Esophagus muscularis mucosa (tissue), 4 donors: Measurements from ENCODE around the gene PRR9. TPM values are rescaled to one million over a fixed set of nuclear protein-coding genes. Genes with fewer than 3 reads are reported as not detected.
"Not testable (repeated sequence)": the region's sequence is repeated elsewhere in the genome, so short reads cannot be mapped to it uniquely, and the experiment has no call there.

Source experiments
- DNase-seq: peaks from one replicate; pipeline ENCODE4 v3.0.0-alpha.2; 2017; ENCODE audit errors: extremely low spot score
- H3K27ac ChIP-seq, 4 donors: fragments of 200-600 bp; sonication (generic); replicated peaks in 1 of 4; 1 replicate in 3 of 4; 2 replicates in 1 of 4; pipeline ENCODE4 v1.5.1; 2016 to 2019; ENCODE audit warnings: mild to moderate bottlenecking in 1 of 4
- H3K27me3 ChIP-seq, 4 donors: fragments of 200-600 bp; sonication (generic); one replicate each; pipeline versions ENCODE4 v1.5.1 to v1.6.0; 2016 to 2019
- H3K36me3 ChIP-seq, 4 donors: fragments of 200-600 bp; sonication (generic); one replicate each; pipeline ENCODE4 v1.5.1; 2016 to 2019
- H3K4me1 ChIP-seq, 4 donors: fragments of 200-600 bp; sonication (generic); one replicate each; pipeline ENCODE4 v1.5.1; 2016 to 2019
- H3K4me3 ChIP-seq, 4 donors: fragments of 200-600 bp; sonication (generic); 1 replicate in 2 of 4; 2 replicates in 2 of 4; pipeline ENCODE4 v1.5.1; 2016 to 2019; ENCODE audit warnings: mild to moderate bottlenecking in 4 of 4, moderate library complexity in 1 of 4
- H3K9me3 ChIP-seq, 4 donors: fragments of 200-600 bp; sonication (generic); 1 replicate in 3 of 4; 2 replicates in 1 of 4; pipeline ENCODE4 v1.5.1; 2016 to 2019
- EP300 ChIP-seq: sonication (generic); formaldehyde crosslinking; IDR thresholded peaks from one replicate; pipeline ENCODE4 v1.6.1; 2017; ENCODE audit warnings: antibody characterized with exemption
- POLR2A ChIP-seq: fragments of 450-650 bp; IDR thresholded peaks from one replicate; pipeline ENCODE4 v1.6.1; 2017; ENCODE audit warnings: antibody characterized with exemption, moderate library complexity, mild to moderate bottlenecking, low read depth
- POLR2AphosphoS5 ChIP-seq, 2 donors: sonication (generic); formaldehyde crosslinking; IDR thresholded peaks; one replicate each; pipeline ENCODE4 v1.6.1; 2017; ENCODE audit warnings: antibody characterized with exemption in 2 of 2
- WGBS: methylation state at CpG from one replicate; pipeline ENCODE4 v1.1.5; 2018; 5-methylcytosine and 5-hydroxymethylcytosine counted together
- intact Hi-C: fragments of 100-400 bp; cut with DNase I; formaldehyde crosslinking; loops from one replicate; pipeline ENCODE4 v1.15.1; 2023
- total RNA-seq, 4 donors: library from RNA; depleted of rRNA; stranded (reverse); fragments of >200 nt; gene quantifications; one replicate each; pipeline versions ENCODE4 v1.1.0 to v1.2.1, GENCODE V29; 2016
- TF ChIP-seq, protein P1 (sequence below), 3 experiments: fragments of 200-600 bp in 2 of 3; fragments of 450-650 bp in 1 of 3; sonication (generic) in 2 of 3; IDR thresholded peaks; one replicate each; pipeline ENCODE4 v1.5.1; 2017 to 2019; ENCODE audit warnings: antibody characterized with exemption in 3 of 3, mild to moderate bottlenecking in 2 of 3, moderate library complexity in 1 of 3

The PRR9 gene
- total RNA-seq, 4 donors from 2014 or later: 1.2 TPM; not detected in 3

- H3K36me3 ChIP-seq: no peaks in the 10 kb centered on the region
- H3K9me3 ChIP-seq: no peaks in the 10 kb centered on the region
- TF ChIP-seq POLR2AphosphoS5 (IDR thresholded peaks at IDR 0.05) (no peak), EP300 (no peak), POLR2A (no peak)
- TF ChIP-seq, protein P1, sequence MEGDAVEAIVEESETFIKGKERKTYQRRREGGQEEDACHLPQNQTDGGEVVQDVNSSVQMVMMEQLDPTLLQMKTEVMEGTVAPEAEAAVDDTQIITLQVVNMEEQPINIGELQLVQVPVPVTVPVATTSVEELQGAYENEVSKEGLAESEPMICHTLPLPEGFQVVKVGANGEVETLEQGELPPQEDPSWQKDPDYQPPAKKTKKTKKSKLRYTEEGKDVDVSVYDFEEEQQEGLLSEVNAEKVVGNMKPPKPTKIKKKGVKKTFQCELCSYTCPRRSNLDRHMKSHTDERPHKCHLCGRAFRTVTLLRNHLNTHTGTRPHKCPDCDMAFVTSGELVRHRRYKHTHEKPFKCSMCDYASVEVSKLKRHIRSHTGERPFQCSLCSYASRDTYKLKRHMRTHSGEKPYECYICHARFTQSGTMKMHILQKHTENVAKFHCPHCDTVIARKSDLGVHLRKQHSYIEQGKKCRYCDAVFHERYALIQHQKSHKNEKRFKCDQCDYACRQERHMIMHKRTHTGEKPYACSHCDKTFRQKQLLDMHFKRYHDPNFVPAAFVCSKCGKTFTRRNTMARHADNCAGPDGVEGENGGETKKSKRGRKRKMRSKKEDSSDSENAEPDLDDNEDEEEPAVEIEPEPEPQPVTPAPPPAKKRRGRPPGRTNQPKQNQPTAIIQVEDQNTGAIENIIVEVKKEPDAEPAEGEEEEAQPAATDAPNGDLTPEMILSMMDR (IDR thresholded peaks at IDR 0.05): no peak
- WGBS: 88% methylated on average over 1 of the region's 1 CpG
- no peak for DNase-seq
- H3K4me3 ChIP-seq: no peak overlapping the region
- intact Hi-C loops: no loop called here
- H3K27me3 ChIP-seq: peaks cover 0 to 26% (median 0%) of the 10 kb centered on the region in 4 donors
- no peak overlapping the region for H3K27ac ChIP-seq
- no peaks in the 10 kb centered on the region for H3K4me1 ChIP-seq
Observed at GRCh38 chr1:153228491-153228890, 11.1 kb downstream of the PRR9 start.

DNA sequence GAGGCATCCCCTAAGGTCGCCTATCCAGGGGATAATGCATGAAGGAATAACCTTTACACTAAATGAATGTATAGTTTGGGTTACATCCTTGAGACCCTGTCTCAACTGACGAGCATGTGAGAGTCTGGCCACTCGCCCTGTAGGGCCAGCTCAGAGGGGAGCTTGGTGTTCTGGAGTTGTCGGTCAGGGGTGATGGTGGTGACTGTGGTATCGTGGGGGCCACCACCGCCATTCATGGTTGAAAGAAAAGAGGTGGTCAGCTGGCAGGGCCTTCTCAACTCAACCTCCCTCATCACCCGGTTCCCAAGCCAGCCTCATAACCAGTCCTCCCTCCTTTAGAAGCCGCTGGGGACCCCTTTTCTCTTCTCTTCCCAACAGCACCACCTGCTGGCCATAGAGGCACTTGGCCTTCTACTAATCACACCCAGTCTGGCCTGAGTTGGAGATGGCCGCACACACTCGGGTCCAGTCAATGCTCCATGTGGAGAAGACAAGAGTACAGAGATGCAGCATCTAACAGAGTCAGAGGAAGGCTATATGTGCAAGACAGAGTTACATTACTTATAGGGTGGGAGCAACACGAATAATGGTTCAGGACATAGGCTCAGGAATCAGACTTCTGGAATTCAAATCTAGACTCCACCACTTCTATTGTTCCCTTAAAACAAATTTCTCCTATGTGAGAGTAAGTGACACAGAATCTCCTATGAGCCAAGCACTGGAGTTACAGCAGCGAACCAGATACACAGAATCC is 11.9 kb downstream of the PRR9 start:
- H3K36me3 ChIP-seq, intact Hi-C loops, H3K4me3 ChIP-seq: not testable (repeated sequence)

GRCh38 chr1:153231363-153231762 is 14.0 kb downstream of the PRR9 start:
- H3K4me3 ChIP-seq: no peak overlapping the region
- WGBS: 73% methylated on average over 3 of the region's 4 CpGs
- intact Hi-C loops: no loop called here
- TF ChIP-seq POLR2AphosphoS5 (IDR thresholded peaks at IDR 0.05) (no peak), POLR2A (no peak), EP300 (no peak)
- TF ChIP-seq, protein P1 (IDR thresholded peaks at IDR 0.05): no peak
- peaks cover 0 to 17% (median 0%) of the 10 kb centered on the region in 4 donors for H3K27me3 ChIP-seq
- no peaks in the 10 kb centered on the region for H3K4me1 ChIP-seq
- no peak for DNase-seq
- H3K27ac ChIP-seq: no peak overlapping the region
- no peaks in the 10 kb centered on the region for H3K36me3 ChIP-seq
- H3K9me3 ChIP-seq: no peaks in the 10 kb centered on the region

More for the DNA sequence above, 11.9 kb downstream of the PRR9 start:
- not testable (repeated sequence) for DNase-seq, H3K27ac ChIP-seq, H3K9me3 ChIP-seq, H3K4me1 ChIP-seq
- TF ChIP-seq, protein P1 (IDR thresholded peaks at IDR 0.05): peak in 1 of 3 experiments; percentile 37
- 50% methylated on average over 11 of the region's 12 CpGs for WGBS
- peaks cover 0 to 26% (median 0%) of the 10 kb centered on the region in 4 donors for H3K27me3 ChIP-seq

GRCh38 chr1:153231785-153232184 is 14.4 kb downstream of the PRR9 start:
- Histone ChIP-seq H3K27me3 (peaks cover 0 to 17% (median 0%) of the 10 kb centered on the region in 4 donors), H3K4me3 (no peak overlapping the region), H3K36me3 (no peaks in the 10 kb centered on the region), H3K27ac (no peak overlapping the region), H3K9me3 (no peaks in the 10 kb centered on the region), H3K4me1 (no peaks in the 10 kb centered on the region)
- TF ChIP-seq POLR2AphosphoS5 (IDR thresholded peaks at IDR 0.05): no peak
- no peak for DNase-seq
- intact Hi-C loops: no loop called here
- WGBS: 60% methylated on average over 2 of the region's 2 CpGs

GRCh38 chr1:153232553-153232952 is 15.2 kb downstream of the PRR9 start:
- TF ChIP-seq EP300 (no peak), POLR2AphosphoS5 (IDR thresholded peaks at IDR 0.05) (no peak), POLR2A (no peak)
- TF ChIP-seq, protein P1 (IDR thresholded peaks at IDR 0.05): no peak
- Histone ChIP-seq H3K9me3 (no peaks in the 10 kb centered on the region), H3K27ac (no peak overlapping the region), H3K36me3 (no peaks in the 10 kb centered on the region), H3K4me3 (no peak overlapping the region), H3K4me1 (no peaks in the 10 kb centered on the region), H3K27me3 (peaks cover 0 to 16% (median 0%) of the 10 kb centered on the region in 4 donors)
- DNase-seq: no peak
- 69% methylated on average over 3 of the region's 3 CpGs for WGBS
- intact Hi-C loops: no loop called here
